HG03108 (cell line): ENCODE measurements around the gene TSPYL6.

Experiments
- ATAC-seq: cut with Tn5 transposase; IDR thresholded peaks from one replicate; pipeline ENCODE4 v1.9.1; 2021; ENCODE audit warnings: moderate library complexity; ENCODE audit not compliant: unreplicated experiment

TSPYL6 gene

DNA sequence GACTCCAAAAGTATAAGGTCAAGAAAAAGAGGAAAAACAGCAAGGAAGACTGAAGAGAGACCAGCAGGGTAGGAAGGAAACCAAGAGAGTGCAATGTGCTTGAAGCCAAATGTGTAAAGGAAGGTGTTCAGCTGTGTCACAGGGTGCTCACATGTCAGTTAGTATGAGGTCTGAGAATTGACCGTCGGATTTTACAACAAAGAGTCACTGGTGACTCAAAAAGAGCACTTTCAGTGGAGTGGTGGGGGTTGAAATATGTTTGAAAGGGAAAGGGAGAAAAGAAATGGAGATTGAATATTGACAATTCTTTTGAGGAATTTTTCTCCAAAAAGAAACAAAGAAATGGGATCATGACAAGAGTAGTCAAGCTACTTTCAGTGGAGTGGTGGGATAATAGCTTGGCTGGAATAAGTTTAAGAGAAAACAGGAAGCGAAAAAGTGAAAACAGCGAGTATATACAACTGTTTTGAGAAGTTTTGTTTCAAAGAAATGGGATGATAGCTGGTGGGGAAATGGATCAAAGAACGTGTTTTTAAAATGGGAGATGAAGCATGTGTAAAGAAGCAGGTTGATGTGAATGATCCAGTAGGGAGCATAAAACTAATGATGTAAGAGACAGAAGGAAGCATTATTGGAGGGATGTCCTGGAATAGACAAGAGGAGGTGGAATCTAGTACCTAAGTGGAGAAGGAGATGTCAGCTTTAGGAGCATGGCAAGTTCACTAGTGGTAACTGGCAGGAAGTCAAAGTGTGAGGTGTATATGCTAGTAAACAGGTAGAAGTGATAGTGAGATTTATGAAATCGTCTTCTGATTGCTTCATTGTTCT is 3.6 kb upstream of the TSPYL6 start:
- ATAC-seq = peak; percentile 76

DNA sequence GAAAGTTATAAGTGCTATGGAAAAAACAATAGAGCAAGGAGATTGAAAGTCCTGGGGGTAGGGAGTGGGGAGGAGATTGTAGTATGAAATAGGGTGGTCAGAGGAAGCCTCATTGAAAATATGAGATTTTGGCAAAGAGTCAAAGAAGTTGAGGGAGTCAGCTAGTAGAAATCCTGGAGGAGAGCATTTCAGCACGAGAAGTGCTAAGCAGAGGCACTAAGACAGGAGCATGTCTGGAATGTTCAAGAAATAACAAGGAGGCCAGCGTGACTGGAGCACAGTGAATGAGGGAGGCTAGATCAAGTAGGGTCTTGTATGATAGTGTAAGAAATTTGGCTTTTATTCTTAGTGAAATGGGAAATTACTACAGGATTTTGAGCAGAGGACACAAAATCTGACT is 2.1 kb upstream of the TSPYL6 start:
- no peak for ATAC-seq

DNA sequence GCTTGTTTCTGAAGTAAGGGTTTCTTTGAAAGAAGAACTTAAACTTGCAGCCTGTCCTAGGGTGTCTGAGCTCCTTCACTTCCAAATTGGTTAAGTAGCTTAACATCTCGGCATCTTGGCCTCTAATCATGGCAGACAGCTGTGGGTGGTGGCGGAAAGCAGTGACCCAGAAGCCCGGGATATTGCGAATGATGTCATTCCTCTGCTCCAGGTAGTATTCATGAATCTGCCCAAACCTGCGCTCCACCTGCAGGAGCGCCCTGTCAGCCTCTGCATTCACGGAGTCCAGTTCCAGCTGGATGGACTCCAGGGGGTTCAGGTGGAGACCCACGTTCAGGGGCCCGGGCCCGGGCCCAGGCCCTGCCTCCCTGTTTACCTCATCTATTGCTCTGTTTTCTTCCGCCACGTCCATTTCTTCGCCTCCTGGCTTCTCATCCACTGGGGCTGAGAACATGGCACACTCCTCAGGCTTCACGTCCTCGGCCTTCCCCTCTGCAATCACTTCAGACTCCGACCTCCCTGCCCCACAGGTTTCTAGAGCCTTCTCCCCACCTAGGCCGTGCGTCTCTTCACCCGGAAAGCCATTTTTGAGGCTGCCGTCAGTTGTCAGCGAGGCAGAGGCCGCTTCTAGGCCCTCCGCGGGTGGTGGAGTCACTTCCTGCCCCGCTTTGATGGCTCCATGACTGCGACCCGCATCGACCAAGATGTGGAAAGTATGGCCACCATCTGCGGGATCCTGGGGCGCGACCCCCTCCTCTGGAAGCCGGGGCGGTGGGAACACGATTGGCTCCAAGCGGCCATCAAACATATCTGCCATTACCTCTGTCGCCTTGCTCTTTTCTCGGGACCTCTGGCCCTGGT is 569 bp downstream of the TSPYL6 start:
- ATAC-seq = no peak

GRCh38 chr2:54254180-54254579 is 1.8 kb downstream of the TSPYL6 start:
- no peak for ATAC-seq

DNA sequence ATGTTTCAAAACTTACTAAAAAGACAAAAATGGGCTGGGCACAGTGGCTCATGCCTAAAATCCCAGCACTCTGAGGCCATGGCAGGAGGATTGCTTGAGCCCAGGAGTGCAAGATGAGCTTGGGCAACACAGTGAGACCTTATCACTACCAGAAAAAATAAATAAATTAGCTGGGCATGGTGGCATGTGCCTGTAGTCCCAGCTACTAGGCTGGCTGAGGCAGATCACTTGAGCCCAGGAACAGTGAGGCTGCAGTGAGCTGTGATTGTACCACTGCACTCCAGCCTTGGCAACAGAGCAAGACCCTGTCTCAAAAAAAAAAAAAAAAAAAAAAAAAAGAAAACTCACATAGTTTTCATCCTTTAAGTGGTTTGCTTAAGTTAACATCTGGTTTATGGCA is 6.4 kb downstream of the TSPYL6 start:
- ATAC-seq = no peak

GRCh38 chr2:54247115-54247514 is 8.9 kb downstream of the TSPYL6 start:
- no peak for ATAC-seq

- no peak for ATAC-seq
Observed at GRCh38 chr2:54240515-54241469, 15.2 kb downstream of the TSPYL6 start.

GRCh38 chr2:54239427-54239826 is 16.6 kb downstream of the TSPYL6 start:
- no peak for ATAC-seq

- no peak for ATAC-seq
Observed at GRCh38 chr2:54237428-54237827, 18.6 kb downstream of the TSPYL6 start.

- ATAC-seq = no peak
Observed at GRCh38 chr2:54233832-54234649, 22.0 kb downstream of the TSPYL6 start.

DNA sequence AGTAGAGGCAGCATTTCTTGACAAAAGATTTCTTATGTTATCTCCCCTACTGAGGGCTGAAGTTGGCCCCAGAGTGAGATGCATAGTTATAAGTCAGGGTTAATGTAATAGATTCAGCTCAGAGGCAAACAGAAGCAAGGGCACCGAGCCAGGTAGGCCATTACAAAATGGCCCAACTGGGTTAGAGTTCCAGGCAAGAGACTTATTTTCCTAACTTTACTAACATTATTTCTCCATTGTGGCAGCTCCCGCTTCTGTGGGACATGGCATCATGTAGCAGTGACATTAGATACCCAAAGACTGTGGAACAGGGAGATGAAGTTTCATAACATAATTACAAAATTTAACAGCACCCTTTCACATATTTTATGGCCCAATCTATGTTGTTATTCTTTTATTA is 27.1 kb downstream of the TSPYL6 start:
- no peak for ATAC-seq

DNA sequence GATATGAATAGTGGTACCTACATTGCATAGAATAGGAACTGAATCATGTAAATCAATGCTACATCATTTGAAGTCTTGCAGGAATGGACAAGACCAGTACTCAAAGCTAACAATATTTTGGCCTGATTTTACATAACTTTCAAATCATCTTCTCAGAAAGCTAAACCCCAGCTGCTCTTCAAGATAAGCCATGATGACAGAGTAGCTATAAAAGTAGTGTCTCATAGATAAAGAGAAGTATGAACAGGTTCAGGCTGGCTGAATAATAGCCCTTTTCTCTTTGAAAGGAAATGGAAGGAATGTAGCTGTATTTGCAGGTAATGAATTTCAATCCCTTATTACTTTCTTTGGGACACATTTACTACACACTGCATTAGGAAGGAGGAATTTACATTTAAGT is 28.2 kb downstream of the TSPYL6 start:
- ATAC-seq = no peak

- no peak for ATAC-seq
Observed at GRCh38 chr2:54226260-54226659, 29.8 kb downstream of the TSPYL6 start.

DNA sequence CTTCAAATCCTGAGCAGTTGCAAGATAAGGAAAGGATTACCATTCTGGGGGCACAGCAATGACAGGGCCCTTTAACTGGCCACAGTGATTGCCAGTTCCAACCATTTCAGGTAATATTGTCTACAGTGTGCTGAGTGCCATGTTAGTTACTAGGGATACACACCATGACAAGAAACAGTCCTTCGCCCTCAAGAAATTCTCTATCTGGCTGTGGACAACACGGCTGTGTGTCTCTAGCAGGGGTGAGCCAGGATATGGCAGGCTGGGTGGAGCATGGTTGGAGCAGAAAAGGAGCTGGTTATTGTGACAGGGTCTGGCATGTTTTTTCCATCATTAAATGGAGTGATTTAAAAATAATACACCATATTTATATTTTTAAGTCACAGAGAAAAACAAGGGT is 31.0 kb downstream of the TSPYL6 start:
- ATAC-seq = no peak

DNA sequence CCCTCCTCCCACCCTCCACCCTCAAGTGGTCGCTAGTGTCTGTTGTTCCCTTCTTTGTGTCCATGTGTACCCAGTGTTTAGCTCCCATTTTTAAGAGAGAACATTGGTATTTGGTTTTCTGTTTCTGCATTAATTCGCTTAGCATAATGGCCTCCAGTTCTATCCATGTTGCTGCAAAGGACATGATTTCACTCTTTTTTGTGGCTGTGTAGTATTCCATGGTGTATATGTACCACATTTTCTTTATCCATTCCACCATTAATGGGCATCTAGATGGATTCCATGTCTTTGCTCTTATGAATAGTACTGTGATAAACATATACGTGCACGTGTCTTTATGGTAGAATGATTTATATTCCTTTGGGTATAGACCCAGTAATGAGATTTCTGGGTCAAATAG is 42.9 kb downstream of the TSPYL6 start:
- ATAC-seq = no peak

- no peak for ATAC-seq
Observed at GRCh38 chr2:54212456-54212855, 43.6 kb downstream of the TSPYL6 start.

DNA sequence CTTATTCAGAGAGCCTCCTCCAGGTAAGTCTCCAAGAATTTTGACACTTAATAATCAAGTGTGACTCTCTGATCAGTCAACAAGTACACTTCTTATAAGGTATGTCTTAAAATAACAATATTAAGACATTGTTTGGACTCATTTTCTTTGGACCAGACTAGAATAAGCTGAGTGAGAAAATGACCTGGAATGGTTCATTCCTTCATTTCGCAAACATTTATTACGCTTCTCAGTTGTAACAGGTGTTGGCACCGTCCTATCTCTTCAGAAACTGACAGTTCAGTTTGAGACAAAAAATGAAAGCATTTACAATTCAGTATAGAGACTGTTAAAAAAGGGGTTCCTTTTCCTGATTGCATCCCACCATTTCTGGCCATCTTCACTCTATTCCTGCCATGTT is 46.6 kb downstream of the TSPYL6 start:
- ATAC-seq = no peak

GRCh38 chr2:54208364-54209240 is 47.4 kb downstream of the TSPYL6 start:
- ATAC-seq = no peak

GRCh38 chr2:54207666-54208195 is 48.3 kb downstream of the TSPYL6 start:
- no peak for ATAC-seq
